Peyer's patch (tissue), 4 donors: ENCODE data around the gene ADGRG3. TPM values are rescaled to one million over a fixed set of nuclear protein-coding genes. Genes with fewer than 3 reads are reported as not detected.

Experiments used
- DNase-seq, 3 donors: peaks; one replicate each; pipeline ENCODE4 v3.0.0-alpha.2; 2017 to 2019
- H3K27ac ChIP-seq, 4 donors: fragments of 200-600 bp; sonication (generic); one replicate each; pipeline ENCODE4 v1.5.1; 2016 to 2019
- H3K27me3 ChIP-seq, 2 donors: fragments of 200-600 bp; sonication (generic); one replicate each; pipeline ENCODE4 v1.5.1; 2019
- H3K36me3 ChIP-seq, 3 donors: fragments of 200-600 bp; sonication (generic); one replicate each; pipeline ENCODE4 v1.5.1; 2016 to 2019
- H3K4me1 ChIP-seq, 4 donors: fragments of 200-600 bp; sonication (generic); one replicate each; pipeline ENCODE4 v1.5.1; 2016 to 2019
- H3K4me3 ChIP-seq, 4 donors: fragments of 200-600 bp; sonication (generic); 1 replicate in 3 of 4; 2 replicates in 1 of 4; pipeline ENCODE4 v1.5.1; 2016 to 2019; ENCODE audit warnings: mild to moderate bottlenecking in 1 of 4
- H3K9me3 ChIP-seq, 4 donors: fragments of 200-600 bp; sonication (generic); one replicate each; pipeline ENCODE4 v1.5.1; 2016 to 2019; ENCODE audit warnings: mild to moderate bottlenecking in 1 of 4
- POLR2A ChIP-seq, 2 donors: fragments of 450-650 bp; IDR thresholded peaks; one replicate each; pipeline ENCODE4 v1.5.1; 2017; ENCODE audit warnings: antibody characterized with exemption in 2 of 2, mild to moderate bottlenecking in 2 of 2, moderate library complexity in 2 of 2
- total RNA-seq, 4 donors: library from RNA; depleted of rRNA; stranded (reverse); fragments of >200 nt; gene quantifications; one replicate each; pipeline ENCODE4 v1.1.0, GENCODE V29; 2016
- TF ChIP-seq, protein P1 (sequence below), 6 experiments: fragments of 450-650 bp in 4 of 6; fragments of 200-600 bp in 2 of 6; sonication (generic) in 1 of 6; IDR thresholded peaks; one replicate each; pipeline ENCODE4 v1.5.1; 2017 to 2019; ENCODE audit warnings: antibody characterized with exemption in 6 of 6, mild to moderate bottlenecking in 3 of 6, moderate library complexity in 1 of 6

Gene ADGRG3
- total RNA-seq, 4 donors from 2014 or later, result 0.47 to 4.1 (median 1.9) TPM

DNA sequence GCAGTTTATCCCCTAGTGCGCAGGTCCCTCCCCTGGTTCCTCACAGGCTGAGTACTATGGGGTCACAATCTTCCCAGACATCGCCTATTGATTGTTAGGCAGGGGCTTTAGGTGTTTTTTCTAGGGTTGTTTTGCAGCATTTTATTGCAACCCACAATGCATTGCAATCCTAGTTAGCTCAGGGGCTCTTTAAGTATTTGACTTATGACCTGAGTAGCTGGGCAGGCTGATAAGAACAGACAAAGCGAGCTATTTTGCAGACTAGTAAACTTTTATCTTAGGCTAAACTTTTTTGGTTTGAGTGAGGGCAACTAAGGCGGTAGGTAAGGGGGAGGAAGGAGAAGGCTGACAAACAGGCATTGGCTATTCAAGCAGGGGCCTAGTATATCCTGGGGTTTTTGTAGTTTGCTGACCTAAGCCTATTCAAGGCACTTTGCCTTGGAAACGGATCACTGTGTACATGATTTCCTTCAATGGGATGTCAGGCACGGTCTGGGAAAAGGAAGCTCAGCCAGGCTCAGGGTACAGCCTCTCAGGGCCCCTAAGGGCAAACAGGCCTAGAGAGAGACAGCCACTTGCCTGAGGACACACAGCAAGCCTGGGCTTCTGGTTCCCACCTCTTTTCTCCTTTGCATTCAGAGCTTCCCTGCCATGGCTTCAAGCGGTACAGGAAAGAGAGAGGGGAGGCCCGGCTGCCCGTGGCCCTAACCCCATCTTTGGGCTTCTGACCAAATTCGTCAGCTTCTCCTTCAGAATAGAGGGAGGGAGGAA is 32.9 kb downstream of the ADGRG3 start:
- Histone ChIP-seq H3K9me3 (no peaks in the 10 kb centered on the region), H3K4me1 (no peaks in the 10 kb centered on the region), H3K36me3 (no peaks in the 10 kb centered on the region), H3K27ac (no peak overlapping the region), H3K27me3 (no peaks in the 10 kb centered on the region), H3K4me3 (no peak overlapping the region)
- peak in 1 of 3 donors; percentile 9 for DNase-seq
- TF ChIP-seq POLR2A (IDR thresholded peaks at IDR 0.05), result no peak
- TF ChIP-seq, protein P1, sequence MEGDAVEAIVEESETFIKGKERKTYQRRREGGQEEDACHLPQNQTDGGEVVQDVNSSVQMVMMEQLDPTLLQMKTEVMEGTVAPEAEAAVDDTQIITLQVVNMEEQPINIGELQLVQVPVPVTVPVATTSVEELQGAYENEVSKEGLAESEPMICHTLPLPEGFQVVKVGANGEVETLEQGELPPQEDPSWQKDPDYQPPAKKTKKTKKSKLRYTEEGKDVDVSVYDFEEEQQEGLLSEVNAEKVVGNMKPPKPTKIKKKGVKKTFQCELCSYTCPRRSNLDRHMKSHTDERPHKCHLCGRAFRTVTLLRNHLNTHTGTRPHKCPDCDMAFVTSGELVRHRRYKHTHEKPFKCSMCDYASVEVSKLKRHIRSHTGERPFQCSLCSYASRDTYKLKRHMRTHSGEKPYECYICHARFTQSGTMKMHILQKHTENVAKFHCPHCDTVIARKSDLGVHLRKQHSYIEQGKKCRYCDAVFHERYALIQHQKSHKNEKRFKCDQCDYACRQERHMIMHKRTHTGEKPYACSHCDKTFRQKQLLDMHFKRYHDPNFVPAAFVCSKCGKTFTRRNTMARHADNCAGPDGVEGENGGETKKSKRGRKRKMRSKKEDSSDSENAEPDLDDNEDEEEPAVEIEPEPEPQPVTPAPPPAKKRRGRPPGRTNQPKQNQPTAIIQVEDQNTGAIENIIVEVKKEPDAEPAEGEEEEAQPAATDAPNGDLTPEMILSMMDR (IDR thresholded peaks at IDR 0.05), result no peak

DNA sequence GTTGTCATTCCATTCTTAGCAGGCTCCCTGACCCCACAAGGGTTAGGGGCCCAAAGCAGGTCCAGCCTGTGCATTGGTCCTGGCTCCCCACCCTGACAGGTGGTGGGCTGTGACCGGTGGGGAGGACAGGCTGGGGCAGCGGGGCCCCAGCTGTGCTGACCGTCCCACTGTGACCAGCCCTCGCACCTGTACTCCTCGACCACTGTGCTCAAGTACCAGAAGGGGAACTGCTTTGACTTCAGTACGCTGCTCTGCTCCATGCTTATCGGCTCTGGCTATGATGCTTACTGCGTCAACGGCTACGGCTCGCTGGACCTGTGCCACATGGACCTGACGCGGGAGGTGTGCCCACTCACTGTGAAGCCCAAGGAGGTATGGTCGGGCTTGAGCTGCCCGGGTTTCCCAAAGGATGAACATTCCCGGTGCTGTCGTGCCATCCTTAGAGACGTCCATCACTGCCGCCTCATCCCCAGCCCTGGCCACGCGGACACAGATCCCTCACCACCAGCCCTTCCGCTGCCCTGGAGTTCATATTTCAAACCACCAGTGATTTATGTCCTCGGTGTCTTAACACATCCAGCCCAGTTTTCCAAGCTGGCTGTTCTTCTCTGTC is 33.8 kb downstream of the ADGRG3 start:
- TF ChIP-seq, protein P1 (IDR thresholded peaks at IDR 0.05), result no peak
- TF ChIP-seq POLR2A (IDR thresholded peaks at IDR 0.05), result no peak
- no peaks in the 10 kb centered on the region for H3K9me3 ChIP-seq
- no peaks in the 10 kb centered on the region for H3K36me3 ChIP-seq
- no peak overlapping the region for H3K4me3 ChIP-seq
- peak in 1 of 3 donors; percentile 41 for DNase-seq
- H3K4me1 ChIP-seq, result no peaks in the 10 kb centered on the region
- H3K27me3 ChIP-seq, result no peaks in the 10 kb centered on the region
- H3K27ac ChIP-seq, result no peak overlapping the region

DNA sequence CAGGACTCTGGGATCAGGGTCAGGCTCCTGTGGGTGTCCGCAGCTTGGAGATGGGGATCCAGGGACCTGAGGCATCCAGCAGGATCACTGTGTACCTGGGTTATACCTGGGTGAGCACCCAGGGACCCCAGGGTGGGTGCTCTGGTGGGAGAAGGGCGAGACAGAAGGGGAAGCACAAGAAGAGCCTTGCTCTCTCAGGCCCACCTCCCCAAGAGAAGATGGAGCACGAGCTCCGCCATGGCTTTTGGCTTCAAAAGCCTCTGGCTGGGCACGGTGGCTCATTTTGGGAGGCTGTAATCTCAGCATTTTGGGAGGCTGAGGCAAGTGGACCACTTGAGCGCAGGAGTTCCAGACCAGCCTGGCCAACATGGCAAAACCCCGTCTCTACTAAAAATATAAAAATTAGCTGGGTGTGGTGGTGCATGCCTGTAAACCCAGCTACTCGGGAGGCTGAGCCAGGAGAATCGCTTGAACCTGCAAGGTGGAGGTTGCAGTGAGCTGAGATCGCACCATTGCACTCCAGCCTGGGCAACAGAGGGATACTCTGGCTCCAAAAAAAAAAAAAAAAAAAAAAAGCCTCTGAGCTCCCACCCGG is 35.4 kb downstream of the ADGRG3 start:
- Histone ChIP-seq H3K27ac (no peak overlapping the region), H3K9me3 (no peaks in the 10 kb centered on the region), H3K36me3 (no peaks in the 10 kb centered on the region), H3K4me1 (no peaks in the 10 kb centered on the region), H3K4me3 (no peak overlapping the region), H3K27me3 (no peaks in the 10 kb centered on the region)
- no peak for TF ChIP-seq POLR2A (IDR thresholded peaks at IDR 0.05)
- TF ChIP-seq, protein P1 (IDR thresholded peaks at IDR 0.05), result no peak
- DNase-seq, result peak in 1 of 3 donors; percentile 15

- Histone ChIP-seq H3K4me1 (no peaks in the 10 kb centered on the region), H3K27me3 (no peaks in the 10 kb centered on the region), H3K4me3 (no peak overlapping the region), H3K27ac (no peak overlapping the region), H3K9me3 (no peaks in the 10 kb centered on the region), H3K36me3 (no peaks in the 10 kb centered on the region)
- peak in 1 of 3 donors; percentile 23 for DNase-seq
- no peak for TF ChIP-seq POLR2A (IDR thresholded peaks at IDR 0.05)
- TF ChIP-seq, protein P1 (IDR thresholded peaks at IDR 0.05), result no peak
Observed at GRCh38 chr16:57704011-57704904, 36.2 kb downstream of the ADGRG3 start.
